ENCODE results near the gene CAPN2. TPM values are rescaled to one million over a fixed set of nuclear protein-coding genes. Genes with fewer than 3 reads are reported as not detected.

CAPN2 gene
- total RNA-seq, result 291 and 376 TPM in 2 replicates

DNA sequence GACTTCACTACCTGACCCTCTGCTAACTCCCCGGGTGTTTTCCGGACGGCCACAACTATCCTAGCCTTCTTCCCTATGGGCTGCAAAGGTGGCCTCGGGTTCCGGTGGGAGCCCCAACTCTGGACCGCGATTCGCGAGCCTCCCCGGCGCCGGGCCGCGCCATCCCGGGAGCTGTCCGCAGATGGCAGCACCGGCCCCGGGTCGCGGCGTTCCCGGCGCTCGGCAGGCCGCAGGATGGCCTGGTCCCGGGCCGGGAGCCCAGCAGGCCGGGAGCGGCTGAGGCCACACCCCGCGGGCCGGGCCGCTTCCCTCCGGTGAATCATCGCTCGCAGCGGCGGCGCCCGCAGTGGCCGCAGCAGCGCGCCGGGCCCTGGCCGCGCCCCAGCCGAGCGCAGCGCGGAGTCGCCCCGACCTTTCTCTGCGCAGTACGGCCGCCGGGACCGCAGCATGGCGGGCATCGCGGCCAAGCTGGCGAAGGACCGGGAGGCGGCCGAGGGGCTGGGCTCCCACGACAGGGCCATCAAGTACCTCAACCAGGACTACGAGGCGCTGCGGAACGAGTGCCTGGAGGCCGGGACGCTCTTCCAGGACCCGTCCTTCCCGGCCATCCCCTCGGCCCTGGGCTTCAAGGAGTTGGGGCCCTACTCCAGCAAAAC lies at the start of gene CAPN2:
Gene CAPN2 (plus strand): TSS at position 346 of the 656 bp plus-strand sequence. CDS start 102 bp downstream, at position 448.

DNA sequence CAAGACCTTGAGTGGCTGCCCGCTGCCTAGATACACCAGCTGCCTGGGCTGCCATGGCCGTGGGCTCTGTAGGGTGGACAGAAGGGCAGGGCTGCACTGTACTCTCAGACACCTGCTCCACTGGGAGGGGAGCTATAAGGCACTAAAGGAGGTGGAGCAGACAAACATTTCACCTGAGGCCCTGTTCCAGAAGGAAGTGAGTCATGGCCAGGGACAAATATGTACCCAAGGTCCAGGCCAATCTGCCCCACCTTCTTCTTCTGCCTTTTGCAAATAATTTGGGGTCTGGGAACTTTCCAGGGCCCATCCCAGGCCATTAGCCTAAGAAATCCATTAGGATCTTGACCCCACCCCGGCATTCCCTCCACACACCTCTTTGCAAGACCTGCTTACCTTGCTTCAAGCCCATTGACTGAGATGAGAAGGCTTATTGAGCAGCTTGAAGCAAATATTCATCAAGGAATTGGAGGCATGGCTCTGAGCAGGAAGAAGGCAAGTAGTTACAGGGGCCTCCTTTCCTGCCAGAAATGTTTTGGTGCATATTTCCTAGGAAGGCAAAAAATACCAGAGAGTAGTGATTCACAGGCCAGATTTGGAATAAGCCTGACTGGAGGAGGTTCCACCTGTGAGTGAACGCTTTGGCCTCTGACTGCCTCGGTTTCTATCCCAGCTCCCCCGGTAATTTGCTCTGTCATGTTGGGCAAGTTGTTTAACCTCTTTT lies 46.6 kb upstream of the CAPN2 start, which contains the start of gene CAPN8:
Gene CAPN8 (minus strand): TSS at position 110 of the 721 bp plus-strand sequence. CDS start 55 bp downstream, at position 55.

Small RNA genes within 50 kb of the gene (small RNA-seq; reads per million reads assigned to genes)
- not detected for gene RNU6-1248P

Other genes with a start within 250 kb of the CAPN2 start
- gene CAPN8, start 46.8 kb upstream of the CAPN2 start, total RNA-seq, result not detected in 2 replicates
- gene TP53BP2, start 133.4 kb downstream of the CAPN2 start, total RNA-seq, result 26.8 and 33.3 TPM in 2 replicates